GM12864 (cell line): ENCODE results near the gene TVP23A.

Source experiments
- DNase-seq: peaks from one replicate; pipeline ENCODE4 v3.0.0-alpha.2; 2011; ENCODE audit warnings: low read depth
- H3K4me3 ChIP-seq: 2 replicates; pipeline ENCODE4 v1.5.1; 2011; ENCODE audit warnings: mild to moderate bottlenecking, low read depth, low read length, control low read depth
- CTCF ChIP-seq: IDR thresholded peaks from 2 replicates; pipeline ENCODE4 v1.5.1; 2011; ENCODE audit warnings: low read depth, mild to moderate bottlenecking, moderate library complexity, low read length, control low read depth, inconsistent platforms; ENCODE audit errors: missing control alignments

TVP23A gene

DNA sequence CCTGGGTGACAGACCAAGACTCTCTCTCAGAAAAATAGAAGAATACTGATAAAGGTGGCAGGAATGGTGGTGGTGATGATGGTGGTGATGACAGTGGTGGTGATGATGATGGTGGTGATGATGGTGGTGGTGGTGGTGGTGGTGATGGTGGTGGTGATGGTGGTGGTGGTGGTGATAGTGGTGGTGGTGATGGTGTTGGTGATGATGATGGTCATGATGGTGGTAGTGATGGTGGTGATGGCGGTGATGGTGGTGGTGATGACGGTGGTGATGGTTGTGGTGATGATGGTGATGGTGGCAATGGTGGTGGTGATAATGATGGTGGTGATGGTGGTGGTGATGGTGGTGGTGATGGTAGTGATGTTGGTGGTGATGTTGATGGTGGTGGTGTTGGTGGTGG lies 40.4 kb upstream of the TVP23A start:
- TF ChIP-seq CTCF: no peak
- DNase-seq: no peak

DNA sequence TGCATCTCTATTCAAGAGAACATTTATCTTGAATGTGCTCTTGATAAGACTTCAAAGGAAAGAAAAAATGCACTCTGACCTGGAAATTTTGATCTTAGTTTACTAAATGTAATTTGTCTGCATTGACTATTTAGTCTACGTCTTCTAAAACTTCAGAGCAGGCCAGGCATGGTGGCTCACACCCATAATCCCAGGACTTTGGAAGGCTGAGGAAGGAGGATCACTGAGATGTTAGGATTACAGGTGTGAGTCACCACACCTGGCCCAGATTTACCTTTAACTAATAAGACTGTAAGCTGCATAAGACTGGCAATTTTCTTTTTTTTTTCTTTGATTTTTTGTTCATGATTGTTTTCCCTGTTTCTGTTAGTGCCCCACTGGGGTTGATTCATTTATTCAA lies 39.6 kb upstream of the TVP23A start:
- no peak for DNase-seq
- no peak for TF ChIP-seq CTCF
- H3K4me3 ChIP-seq: no peak overlapping the region

More for the DNA sequence above, 40.4 kb upstream of the TVP23A start:
- no peak overlapping the region for H3K4me3 ChIP-seq

DNA sequence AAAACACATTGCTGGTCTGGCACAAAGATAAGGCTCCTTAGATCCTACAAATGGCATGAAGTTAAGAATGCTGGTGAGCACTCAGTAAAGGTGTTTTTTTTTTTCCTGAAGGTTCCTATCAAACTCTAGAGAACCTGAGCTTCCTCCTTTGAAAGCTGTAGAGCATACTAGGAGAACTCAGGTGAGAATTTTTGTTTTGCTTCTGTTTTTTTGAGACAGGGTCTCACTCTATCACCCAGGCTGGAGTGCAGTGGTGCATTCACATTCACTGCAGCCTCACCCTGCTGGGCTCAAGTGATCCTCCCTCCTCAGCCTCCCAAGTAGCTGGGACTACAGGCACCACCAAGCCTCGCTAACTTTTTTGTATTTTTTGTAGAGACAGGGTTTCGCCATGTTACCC lies 37.4 kb upstream of the TVP23A start:
- no peak overlapping the region for H3K4me3 ChIP-seq
- DNase-seq: no peak
- TF ChIP-seq CTCF: no peak

- no peak for DNase-seq
- TF ChIP-seq CTCF: no peak
These were observed 34.4 kb upstream of the TVP23A start for GRCh38 chr16:10852948-10853347.

DNA sequence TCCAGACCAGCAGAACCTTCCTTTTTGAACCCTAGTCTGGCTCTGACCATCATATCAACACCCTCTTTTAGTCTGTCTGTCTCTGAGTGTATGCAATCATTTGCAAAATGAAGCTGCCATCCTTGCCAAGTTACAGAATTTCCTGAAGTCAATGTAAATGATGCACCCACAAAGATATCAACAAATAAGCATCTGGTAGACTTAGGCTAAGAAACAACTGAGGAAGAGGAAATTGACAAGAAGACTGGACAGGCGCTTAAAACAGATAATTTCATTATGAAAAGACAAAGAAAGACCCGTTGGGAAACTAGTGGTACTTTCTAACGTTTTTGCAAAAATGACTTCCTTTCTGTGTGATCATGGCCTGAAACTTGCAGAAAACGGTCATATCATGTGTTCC lies 33.7 kb upstream of the TVP23A start:
- no peak for DNase-seq
- TF ChIP-seq CTCF: no peak
- no peak overlapping the region for H3K4me3 ChIP-seq

More at GRCh38 chr16:10852948-10853347, 34.4 kb upstream of the TVP23A start:
- no peak overlapping the region for H3K4me3 ChIP-seq

GRCh38 chr16:10851512-10851911 lies 32.9 kb upstream of the TVP23A start:
- DNase-seq: no peak
- TF ChIP-seq CTCF: no peak
- H3K4me3 ChIP-seq: no peak overlapping the region

DNA sequence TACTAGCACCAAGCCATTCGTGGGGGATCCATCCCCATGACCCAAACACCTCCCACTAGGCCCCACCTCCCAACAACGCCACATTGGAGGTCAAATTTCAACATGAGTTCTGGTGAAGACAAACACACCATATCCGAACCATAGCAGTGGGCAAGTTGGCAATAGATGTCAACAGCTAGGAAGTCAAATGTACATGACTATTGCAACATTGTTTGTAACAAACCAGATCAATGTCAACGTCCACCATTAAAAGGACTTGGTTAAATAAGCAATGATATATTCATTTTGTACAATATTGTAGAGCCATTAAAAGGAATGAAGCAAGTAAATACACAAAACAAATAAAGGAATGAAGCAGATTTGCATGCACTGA lies 31.9 kb upstream of the TVP23A start:
- H3K4me3 ChIP-seq: no peak overlapping the region
- no peak for DNase-seq
- no peak for TF ChIP-seq CTCF
